HG02678 (cell line): ENCODE data around the gene SLC7A6OS.
A peak's percentile ranks its signal among the peaks of the same experiment; 100 is the strongest.

Experiments used
- ATAC-seq: cut with Tn5 transposase; IDR thresholded peaks from one replicate; pipeline ENCODE4 v1.9.1; 2021; ENCODE audit warnings: mild to moderate bottlenecking, moderate library complexity; ENCODE audit not compliant: unreplicated experiment

SLC7A6OS gene

DNA sequence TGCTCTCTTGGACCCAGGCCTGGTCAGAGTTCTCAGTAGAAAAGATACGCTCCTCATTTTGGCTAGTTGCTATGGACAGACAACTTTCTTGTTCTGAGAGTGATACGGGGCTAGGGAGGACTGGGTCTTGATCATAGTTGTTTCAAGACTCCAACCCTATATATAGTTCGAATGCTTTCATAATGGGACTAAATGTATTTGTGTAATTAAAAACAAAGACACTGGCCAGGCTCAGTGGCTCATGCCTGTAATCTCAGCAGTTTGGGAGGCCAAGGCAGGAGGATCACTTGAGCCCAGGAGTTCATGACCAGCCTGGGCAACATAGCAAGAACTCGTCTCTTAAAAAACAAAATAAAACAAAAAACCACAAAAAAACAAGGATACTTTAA lies 28.7 kb downstream of the SLC7A6OS start:
- ATAC-seq: no peak

DNA sequence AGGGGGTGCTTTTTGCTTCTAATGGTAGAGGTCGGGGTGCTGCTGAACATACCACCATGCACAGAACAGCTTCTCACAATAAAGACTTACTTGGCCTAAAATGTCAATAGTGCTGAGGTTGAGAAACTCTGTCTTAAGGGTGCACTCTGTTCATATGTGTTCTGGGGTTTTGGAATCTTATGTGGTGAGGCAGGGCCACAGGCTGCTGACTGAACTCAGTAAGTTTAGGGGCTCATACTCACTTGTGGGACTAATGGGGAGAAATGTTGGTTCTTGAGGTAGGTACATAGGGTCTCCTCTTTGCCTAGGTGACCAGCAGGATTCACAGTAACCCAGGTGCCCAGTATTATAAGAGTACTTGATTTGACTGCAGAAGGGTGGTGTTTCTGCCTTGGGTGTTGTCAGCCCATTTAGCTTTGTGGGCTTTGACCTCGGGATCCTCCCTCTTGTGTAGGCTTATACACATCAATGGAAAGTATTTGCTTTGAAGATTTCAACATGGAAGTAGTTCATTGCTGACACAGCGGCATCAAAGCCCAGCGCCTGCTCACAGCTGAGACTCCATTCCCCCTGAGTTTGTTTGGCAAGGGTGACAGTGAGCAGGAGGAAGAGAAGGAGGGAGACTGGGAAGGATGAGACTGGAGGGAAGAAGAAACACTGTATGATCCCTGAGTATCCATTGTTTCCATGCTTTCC lies 29.2 kb downstream of the SLC7A6OS start:
- ATAC-seq: no peak

DNA sequence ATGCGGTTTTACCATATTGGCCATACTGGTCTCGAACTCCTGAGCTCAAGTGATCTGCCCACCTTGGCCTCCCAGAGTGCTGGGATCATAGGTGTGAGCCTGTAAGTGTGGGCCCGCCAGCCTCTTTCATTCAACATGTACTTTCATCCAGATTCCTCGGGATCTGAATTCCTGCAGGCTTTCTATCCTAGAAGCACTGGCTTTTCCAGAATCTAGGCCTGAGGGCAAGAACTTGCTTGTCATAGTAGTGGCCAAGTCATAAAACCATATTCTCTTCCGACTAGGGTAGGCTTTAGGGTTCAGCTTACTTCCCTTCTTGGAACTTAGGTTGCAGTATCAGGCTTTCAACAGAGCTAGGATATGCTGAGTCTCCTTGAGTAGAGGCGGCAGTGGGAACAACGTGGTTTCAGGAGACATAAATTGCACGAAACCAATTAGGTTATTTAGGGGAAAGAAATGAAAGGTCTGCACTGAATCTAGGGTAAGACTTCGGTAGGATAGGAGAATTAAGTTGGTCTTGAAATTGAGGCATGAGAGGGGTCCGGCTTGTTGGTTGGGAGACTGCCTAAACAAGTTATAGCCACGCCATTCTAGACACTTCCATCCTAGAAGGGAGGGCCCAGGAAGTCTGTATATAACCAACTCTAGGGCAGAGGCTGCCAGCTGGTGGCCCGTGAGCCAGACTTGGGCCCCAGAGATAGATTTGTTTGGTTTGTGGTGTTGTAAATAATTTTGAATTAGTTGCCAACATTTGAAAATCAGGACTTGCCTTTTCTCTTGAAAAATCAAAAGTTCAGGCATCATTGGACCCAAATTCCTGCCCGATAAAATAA lies 30.8 kb downstream of the SLC7A6OS start:
- ATAC-seq: no peak

DNA sequence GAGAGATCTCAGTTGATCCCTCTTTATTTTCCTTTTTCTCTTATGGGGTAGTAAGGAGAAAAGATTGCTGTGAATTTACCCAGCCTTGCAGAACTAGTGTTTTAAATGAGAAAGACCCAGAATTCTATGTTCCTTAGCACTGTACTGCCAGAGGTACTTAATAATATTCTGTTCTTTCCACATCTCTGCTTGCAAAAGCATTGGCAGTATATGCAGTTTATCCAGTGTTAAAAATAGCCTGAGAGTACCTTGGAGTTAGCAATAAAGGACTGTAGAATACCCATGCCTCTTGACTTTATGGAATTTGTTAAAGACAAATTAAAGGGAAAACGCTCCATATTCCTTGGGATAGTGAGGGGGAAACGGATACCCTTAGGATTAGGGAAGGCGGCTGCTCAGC lies 34.5 kb downstream of the SLC7A6OS start:
- no peak for ATAC-seq

DNA sequence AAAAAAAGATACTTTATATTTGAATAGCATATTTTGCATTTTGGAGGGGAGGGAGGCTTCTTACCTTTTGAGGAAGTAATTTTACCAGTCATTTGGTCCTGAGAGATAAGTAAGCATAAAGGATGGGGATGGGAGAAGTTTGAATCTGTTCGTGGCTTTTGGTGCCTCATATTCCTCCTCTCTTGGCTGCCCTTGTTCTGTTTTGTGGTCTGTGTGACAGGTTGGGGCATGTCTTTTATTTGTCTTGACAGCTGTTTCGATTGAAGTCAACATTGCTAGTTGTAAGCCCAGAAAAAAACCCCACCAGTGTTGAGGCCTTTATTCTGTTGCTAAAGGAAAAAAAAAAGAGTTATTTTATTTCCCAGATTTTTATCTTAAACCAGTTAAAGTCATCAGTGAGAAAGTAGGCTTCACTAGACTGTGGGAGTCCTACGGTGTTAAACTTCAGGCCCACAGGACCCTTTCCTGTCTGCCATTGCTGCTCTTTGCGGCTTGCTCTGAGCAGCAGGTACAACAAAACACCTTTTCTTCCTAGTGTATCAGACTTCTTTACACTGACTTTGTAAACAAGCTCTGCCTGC lies 35.0 kb downstream of the SLC7A6OS start:
- no peak for ATAC-seq

DNA sequence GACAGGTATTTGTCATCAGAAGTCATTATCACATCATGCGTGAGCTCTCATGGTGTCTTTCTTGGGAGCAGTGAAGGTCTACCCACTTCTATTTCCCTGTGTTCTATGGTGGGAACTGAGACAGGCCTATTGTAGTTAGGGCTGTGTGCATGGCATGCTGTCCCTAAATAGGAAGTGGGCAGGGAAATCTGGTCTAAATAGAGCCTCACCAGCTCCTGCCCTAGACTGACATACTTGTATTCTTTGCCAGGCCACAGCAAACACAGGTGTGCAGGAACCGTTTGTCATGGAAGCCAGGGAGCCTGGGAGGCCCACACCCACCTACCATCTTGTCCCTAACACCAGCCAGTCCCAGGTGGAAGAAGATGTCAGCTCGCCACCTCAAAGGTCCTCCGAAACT lies 36.3 kb downstream of the SLC7A6OS start:
- no peak for ATAC-seq

DNA sequence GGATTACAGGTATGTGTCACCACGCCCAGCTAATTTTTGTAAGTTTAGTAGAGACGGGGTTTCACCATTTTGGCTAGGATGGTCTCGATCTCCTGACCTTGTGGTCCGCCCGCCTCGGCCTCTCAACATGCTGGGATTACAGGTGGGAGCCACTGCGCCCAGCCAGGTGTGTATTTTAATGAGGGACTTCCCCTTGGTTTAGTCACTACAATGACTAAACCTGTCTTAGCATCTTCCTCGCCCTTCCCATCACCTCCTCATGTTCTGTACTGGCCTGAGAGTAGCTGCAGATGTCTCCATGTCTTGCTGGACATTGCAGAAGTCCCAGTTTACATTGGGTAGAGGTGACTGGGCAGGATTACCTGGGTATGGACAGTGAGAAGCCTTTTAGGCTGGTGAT lies 36.9 kb downstream of the SLC7A6OS start:
- ATAC-seq: no peak

DNA sequence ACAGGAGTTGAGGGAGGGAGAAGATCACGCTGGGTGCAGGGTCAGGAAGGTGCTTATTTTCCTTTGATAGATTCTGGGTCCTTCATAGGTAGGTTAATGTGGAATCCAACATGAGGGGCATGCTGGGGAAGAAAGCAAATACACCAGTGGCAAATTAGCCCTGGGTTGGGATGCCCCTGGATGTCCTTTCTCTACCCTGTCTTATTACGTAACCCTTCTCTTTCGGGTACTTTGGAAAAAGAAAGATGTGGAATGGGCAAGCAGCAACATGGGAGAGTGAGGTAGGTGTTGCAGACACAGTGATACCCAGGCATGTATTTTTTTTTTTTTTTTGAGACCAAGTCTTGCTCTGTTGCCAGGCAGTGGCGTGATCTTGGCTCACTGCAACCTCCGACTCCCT lies 37.3 kb downstream of the SLC7A6OS start:
- ATAC-seq: no peak

DNA sequence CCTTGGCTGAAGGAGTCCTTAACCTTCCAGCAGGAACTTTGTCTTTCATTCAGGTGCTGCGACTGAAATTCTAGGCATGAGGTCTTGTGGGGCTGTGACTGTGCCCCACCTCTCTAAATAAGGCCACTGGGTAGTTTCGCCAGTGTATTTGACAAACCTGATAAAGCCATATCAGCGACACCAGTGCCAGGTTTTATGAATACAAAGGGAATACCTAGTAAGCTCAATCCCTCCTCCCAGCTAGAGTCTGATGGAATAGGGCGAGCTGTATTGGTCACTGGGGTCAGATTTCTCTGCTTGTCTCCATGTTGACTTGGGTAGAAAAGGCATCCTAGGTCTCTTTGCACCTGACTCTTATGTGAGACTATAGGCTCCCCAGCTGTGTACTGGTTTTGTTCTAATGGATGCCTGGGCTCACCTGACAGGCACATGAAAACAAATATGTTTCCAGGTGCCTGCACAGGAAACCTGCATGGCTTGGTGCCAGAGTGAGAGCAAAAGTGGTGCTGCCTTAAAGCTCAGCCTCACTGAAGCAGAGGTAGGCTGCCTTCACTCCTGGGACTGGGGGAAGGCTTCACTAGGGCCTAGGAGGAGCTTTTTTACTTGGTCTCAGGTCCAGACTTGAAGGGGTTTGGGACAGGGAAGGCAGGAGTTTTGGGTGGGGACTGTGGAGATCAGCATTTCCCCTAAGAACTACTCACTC lies 38.1 kb downstream of the SLC7A6OS start:
- ATAC-seq: no peak

DNA sequence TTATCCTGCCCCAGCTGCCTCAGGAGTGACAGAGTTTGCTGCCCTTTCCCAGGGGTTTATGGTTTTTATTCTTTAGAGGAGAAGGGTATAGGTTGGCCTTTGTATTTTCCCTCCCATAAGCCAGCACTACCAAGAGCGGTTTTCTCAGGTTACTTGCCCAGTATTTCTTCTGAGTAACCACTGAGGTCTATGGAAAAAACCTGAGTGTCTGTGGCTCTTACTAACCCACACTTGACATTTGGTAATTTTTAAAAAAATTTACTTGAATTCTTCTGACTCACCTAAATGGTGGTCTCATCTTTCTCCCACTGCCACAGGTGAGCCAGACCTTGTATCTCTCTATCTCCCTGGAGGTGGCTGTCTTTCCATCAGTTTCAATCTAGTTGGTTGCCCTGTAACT lies 40.4 kb downstream of the SLC7A6OS start:
- no peak for ATAC-seq

DNA sequence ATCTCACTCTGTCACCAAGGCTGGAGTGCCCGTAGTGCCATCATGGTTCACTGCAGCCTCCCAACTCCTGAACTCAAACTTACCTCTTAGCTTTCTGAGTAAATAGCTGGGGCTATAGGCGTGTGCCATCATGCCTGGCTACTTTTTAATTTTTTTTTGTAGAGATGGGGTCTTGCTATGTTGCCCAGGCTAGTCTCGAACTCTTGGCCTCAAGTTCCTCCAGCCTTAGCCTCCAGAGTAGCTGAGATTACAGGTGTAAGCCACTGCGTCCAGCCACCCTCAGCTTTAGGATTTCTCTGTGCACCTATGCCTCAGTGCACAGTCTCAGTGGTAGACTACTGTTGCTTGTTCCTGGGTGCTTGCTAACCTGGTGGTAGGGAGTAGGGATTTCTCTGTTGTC lies 41.0 kb downstream of the SLC7A6OS start:
- no peak for ATAC-seq

DNA sequence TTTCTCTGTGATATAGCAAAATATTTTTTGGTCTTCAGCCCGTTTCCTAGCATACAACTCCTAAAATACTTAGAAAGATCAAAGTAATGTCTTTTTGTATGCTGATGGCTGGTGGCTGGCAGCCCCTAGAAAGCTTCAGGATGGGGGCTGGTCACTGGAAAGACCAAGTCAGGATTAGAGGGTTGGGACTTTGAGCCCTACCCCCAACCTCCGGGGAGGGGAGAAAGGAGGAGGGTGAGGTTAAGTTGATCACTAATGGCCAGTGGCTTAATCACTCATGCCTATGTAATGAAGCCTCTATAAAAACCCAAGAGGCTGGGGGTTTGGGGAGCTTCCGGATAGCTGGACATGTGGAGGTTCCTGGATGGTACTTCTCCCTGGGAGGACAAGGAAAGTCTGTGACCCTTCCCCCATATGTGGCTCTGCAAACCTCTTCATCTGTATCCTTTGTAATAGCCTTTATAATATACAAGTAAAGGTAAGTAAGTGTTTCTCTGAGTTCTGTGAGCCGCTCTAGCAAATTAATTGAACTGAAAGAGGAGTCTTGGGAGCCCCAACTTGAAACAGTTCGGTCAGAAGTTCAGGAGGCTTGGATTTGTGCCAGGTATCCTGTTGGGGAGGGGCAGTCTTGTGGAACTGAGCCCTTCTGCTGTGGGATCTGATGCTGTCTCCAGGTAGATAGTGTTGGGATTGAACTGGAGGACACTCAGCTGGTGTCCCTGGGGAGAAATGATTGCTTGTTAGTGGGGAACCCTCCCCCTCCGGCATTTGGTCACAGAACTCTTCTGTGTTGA lies 42.9 kb downstream of the SLC7A6OS start:
- no peak for ATAC-seq

DNA sequence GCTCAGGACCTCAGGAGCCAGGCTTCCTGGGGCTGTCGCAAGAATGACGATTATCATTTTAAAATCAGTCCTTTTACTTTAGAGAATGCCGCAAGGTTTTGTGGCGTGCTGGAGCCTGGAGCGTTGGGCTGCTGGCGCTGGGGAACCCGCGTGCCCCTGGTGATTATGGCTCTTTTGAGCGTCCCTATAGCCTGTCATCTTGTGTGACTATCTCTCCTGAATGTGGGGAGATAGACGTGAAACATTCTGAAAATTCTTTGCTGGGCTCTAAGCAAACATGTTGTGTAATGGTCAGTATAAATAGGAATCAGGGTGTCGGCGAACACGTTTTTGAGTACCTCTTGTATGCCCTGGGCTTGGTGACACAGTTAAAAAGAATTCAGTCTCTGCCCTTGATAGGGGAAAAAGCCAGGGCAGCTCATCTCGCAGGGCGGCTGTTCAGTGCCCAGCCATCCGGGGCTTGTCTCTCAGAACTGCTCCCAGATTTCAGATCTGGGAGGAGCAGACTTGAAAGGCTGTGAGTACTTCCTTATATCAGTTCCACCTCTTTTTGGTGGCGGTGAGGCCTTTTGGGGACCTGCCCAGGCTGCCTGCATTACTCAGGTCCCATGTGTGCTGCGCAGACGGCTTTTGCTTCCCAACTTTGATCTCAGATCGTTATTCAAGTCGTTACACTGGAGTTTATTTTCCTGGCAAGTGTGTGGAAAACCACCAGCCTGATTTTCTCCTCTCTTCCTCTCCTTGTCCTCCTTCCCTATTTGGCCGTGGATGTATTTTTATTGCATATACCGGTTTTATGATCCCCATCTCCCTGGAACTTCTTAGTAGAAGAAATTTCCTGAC lies 45.4 kb downstream of the SLC7A6OS start:
- peak; percentile 9 for ATAC-seq

DNA sequence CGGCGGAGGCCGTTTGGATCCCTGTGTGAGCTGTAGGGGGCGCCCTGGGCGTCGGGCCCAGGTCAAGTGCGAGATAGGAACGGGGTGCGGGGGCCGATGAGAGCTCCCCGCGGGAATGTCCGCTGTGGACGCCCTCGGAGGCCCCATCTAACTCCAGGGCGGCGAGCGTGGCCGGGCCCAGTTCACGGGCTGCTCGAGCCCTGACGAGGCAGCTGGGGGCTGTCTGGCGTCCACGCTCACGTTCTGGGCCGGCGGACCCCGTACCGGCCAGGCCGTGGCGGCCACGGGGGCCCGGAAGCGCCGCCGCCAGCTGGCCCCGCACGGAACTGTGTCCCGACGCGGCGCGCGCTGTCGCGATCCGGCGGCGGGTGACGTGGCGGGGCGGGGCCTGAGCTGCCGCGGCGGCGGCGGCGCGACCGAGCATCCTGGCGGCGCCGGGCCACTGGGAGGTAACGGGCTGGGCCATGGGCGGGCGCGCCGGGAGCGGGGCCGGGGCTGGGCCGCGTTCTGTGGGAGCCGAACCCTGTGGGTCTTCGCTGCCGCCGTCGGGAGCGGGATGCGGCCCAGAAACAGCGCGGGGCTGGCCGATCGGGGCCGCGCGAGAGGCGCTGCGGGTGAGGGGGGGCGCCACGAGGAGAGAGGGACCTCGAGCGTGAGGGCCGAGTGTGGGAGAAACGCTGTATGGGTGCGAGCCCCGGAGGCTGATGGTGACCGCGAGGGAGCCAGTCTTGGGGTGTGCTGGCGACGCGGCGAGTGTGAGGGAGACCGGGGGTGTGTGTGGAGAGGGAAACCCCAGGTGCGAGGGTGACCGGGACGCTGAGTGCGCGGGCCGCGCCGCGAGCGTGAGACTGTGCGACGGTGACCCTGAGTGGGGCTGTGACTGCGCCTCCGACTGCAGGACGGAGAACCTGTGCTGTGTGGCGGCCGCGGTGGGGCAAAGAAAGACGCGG lies 46.3 kb downstream of the SLC7A6OS start, which contains the start of gene SLC7A6:
Gene SLC7A6, plus strand, starts transcription at position 399 of the 950 bp plus-strand sequence. CDS start 10,201 bp downstream, outside the sequence.
- peak; percentile 64 for ATAC-seq

DNA sequence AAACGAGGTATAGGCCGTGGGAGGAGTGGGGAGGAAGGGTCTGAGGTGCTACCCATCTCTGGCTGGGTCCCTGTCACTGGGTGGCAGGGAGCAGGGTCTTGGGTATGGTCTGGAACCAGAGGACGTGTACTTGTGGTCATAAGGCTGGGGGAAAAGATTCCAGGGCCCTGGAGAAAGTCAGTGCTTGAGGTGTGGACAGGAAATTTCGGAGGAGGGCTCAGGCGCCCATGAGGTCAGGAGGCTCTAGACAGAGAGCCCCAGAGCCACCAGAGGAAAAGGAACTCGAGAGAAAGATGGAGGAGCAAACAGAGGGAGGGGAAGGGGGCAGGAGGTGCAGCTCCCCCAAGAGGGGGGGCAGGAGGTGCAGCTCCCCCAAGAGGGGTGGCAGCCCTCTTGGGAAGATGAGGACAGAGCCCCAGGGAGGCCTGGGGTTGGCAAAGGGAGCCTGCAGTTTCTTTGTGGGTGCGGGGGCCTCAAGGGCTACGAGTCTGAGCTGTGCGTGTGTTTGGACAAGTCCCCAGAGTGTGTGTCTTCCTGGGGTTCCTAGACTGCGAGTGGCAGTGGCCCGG lies 47.1 kb downstream of the SLC7A6OS start:
- peak; percentile 10 for ATAC-seq

DNA sequence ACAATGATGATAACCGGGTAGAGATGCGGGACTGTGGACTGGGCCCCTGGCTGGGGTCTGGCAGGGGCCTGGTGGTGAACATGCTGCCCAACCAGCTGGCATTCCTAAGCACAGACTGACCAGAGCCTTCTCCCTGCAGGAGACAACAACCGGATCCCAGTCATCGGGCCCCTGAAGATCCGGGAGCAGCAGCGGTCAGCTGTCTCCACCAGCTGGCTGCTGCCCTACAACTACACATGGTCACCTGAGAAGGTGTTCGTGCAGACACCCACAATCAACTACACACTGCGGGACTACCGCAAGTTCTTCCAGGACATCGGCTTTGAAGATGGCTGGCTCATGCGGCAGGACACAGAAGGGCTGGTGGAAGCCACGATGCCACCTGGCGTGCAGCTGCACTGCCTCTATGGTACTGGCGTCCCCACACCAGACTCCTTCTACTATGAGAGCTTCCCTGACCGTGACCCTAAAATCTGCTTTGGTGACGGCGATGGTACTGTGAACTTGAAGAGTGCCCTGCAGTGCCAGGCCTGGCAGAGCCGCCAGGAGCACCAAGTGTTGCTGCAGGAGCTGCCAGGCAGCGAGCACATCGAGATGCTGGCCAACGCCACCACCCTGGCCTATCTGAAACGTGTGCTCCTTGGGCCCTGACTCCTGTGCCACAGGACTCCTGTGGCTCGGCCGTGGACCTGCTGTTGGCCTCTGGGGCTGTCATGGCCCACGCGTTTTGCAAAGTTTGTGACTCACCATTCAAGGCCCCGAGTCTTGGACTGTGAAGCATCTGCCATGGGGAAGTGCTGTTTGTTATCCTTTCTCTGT lies 51.5 kb downstream of the SLC7A6OS start:
- no peak for ATAC-seq
